ENCODE results near the gene ARHGDIA.

The ARHGDIA gene

DNA sequence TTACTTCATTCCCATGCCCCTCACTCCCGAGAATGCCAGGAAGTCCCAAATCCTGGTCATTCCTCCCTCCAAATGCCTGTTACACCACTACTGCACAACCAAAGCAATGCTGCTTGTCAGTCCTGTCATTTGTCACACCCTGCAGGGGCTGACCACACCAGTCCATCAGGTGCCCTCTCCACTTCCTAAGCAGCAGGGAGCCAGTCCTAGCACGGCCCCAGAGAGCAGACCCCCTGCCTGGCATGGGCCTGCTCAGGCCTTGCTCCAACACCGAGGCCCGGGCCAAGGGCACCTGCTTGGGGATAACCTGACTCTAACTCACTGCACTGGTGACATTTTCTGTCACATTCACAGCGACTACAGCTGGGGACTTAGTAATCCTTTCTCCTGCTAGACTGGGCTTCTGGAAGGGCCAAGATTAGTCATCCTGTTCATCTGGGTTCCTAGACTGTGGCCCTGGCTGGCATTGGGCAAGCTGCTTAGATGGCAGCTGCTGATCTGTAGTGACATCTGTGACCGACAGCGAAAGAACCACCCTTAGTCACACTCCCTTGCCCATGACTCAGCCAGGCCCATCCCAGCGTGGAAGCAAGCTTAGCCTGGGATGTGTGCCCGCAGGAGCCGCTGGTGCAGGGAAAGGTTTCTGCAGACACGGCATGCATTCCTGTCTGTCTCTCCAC is 14.9 kb upstream of the ARHGDIA start:
- DNase-seq, result peak; percentile 80

DNA sequence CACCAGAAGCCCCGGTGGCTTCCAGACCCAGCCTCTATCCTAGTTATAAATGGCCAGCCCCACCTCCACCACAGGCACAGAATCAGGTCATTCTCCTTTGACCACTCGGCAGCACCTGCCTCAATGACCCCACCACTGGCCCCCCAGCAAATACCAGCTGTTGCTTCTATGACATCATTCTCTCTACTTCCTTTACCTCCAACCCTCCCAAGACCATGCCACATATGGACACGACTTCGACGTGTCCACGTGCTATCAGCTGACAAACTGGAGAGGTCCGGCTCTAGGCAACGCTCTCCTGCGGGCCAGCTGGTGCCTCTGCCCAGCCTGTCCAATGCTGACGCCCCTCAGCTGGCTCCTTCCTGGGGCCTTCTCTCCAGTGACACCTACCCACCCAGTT is 14.3 kb upstream of the ARHGDIA start:
- no peak for DNase-seq

DNA sequence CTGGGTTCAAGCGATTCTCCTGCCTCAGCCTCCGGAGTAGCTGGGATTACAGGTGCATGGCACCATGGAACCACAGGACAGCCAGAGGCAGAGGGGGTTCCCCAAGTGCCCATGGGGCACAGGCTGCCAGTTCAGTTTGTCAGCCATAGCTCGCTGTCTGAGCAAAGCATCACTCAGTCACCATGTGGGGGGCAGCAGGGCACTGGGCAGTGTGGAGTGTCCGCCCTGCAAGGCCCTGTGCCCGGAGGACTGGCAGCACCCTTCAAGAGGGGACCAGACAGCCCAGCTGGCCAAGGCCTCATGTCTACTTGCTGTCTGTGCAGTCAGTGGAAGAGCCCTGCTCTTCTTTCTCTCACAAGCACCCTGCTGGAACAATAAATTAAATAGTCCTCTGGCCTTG is 13.8 kb upstream of the ARHGDIA start:
- no peak for DNase-seq

DNA sequence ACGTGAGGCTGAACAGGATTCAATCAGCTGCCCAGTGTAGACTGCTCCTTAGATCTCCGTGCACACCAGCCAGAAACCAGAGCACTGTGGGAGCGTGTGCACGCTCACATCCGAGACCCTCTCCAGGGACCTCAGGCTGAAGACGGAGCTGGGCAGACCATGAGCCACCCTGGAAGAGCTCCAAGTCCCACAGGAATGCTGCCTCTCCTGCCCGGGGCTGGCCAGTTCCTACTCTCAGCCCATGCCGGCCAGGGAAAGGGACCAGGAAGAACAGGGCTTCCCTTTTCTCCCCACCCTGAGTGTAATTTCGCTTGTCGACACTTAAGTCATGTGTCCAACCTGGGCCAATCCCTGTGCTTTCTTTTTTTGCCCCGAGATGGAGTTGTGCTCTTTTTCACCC is 13.4 kb upstream of the ARHGDIA start:
- no peak for DNase-seq

DNA sequence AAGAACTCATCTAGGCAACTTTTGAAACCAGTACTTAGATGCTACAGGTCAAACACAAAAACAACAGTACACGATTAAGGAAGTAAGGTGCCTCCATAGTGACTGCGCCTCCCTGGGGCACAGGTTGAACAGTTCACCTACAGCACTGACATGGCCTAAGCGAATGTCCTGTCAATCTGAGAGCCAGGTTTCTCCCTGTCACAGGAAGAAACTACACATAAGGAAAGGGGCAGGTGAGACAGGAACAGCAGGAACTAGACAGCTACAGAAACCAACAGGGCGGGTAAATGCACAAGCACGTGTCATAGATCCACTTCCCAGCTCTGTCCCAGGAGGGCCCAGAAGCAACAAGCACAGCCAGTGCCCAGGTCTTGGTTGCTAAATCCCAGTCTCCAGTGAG is 8.0 kb upstream of the ARHGDIA start:
- DNase-seq, result no peak

DNA sequence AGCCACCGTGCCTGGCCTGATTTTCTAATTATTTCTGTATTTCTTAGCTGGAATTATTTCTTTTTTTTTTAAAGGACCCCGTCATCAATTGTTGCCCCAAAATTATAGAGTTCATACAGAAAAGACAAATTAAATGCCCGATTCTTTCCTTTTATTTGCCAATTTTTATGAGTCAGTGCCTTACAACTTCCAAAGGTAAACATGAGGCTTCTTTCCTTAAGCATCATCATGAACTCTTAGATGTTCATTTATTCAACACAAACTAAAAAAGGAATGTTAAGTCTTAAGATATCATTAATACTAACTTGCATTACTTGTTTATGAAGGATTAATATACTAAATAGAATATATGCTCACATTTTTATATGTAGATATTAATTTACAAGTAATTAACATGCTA is 7.2 kb upstream of the ARHGDIA start:
- DNase-seq, result no peak

DNA sequence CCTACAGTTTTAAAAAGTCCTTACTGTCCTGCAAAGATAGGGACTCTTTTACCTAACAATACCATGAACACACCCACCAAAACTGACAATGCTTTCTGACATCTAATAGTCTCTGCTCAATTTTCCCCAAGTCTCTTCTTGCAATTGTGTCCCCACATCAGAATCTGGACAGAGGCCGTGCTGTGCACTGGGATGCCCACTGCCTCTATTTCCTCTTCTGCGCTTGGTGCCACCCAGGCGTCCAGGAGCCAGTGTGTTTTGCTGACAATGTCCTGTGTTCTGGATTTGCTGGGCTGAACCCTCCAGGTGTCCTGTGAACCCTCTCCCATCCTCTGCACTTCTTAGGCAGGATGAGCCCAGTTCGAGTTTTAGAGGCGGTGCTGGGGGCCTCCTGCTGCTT is 6.4 kb upstream of the ARHGDIA start:
- no peak for DNase-seq

DNA sequence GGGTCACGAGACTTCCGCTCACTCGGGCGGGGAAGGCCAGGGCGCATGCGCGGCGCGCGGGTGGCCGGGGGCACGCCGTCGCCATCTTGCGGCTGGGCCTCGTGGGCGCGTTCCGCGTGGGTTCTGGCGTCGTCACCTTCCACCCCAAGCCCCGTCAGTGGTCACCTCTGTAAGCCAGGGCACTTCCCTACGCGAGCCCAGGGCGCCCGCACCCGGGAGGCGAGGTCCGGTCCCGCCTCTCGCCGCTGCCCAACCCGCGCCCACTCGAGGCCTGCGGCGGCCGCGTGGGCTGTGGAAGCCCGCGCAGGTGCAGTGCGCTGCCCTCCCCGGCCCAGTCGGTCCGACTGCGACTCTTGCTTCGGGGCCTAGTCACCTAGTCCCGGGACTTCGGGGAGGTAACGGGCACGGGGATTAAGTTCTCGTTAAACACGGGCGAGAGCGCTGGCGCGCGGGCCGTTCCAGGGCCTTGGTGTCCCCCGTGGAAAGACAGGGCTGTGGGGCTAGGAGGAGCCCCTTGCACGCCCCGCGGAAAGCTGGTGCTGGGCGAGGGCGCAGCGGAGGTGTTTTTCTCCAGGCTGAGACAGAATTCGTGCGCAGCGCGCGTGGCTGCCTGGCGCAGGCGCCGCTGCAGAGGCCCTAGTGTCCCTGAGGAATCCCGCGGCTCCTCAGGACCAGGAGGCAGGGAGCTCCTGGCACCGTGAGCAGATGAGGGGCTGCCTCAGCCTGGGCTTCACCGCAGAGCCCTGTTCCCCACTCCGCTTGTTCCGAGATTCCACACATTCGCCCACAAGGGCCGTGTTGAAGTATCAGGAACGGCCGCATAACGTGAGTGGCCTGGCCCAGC is 472 bp upstream of the ARHGDIA start:
- peak; percentile 89 for DNase-seq

DNA sequence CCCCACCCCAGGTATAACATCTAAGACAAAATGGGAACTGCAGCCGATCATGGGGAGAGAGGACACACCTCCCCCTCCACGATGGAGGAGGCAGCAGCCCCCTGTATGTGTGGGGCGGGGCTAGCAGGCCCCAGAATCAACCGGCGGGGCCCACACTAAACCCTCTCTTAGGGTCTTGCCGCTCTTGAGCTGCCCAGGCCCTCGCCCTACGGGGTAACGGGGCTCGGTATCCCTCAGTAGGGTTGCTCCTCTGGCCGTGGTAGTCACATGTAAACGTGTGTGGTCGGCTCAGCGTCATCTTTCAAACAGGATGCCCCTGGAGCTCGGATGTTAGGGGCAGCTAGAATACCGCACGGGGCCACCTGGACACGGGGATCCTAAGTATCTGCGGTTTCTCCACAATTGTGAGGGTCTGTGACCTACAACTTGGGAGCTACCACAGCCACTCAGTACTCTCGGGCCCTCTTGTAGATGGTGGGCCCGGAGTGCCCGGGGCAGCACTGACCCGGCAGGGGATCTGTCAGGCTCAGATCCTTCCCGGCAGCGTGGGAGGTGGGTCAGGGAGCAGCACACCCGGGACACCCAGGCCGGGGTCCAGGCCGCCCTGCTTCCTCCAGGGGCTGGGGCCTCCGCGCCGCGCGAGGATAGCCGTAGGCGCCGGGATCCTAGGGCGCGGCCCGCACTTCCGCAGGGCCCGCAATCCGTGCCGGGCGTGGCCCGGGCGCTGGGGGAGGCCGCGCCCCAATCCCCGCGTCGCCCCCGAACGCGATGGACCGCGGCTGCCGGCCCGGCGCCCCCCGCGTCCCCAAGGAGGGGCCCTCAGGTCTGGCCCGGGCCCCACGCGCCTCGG is 781 bp downstream of the ARHGDIA start:
- peak; percentile 61 for DNase-seq

DNA sequence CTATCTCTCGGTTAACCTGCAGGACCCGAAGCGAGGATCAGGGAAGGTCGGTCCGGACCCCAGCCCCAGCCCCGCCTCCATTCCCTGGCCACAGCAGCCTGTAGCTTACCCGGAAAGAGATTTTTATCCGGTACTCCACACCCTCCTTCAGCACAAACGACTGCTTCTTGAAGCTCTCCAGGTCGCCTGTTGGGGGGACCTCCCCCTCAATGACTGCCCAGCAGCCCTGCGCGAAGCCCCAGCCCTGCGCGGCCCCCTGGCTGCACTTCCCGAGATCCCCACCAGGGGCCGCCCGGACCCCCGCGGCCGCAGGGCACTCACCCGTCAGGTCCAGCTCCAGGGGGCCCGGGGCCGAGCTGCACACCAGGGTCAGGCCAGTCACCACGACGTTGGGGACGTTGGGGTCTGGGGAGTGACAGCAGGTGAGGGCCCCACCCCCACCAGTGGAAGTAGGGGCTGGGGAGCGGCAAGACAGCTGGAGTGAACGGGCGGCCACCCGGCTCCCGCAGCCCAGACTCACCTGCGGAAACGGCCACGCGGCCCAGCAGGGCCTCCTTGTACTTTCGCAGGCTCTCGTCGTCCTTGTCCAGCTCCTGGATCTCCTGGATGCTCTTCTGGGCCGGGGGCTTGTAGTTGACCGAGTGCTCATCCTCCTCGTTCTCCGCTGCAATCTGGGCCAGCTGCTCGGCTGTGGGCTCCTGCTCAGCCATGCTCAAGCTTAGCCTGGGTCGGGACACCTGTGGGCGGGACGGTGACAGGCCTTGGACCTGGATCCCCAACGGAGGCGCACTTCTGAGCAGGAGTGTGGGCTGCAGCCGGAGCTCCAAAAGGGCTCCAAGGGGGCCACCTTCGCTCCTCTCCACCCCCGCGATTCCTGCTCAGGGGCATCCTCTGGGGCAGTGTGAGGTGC is 1.7 kb downstream of the ARHGDIA start:
- DNase-seq, result peak; percentile 60

DNA sequence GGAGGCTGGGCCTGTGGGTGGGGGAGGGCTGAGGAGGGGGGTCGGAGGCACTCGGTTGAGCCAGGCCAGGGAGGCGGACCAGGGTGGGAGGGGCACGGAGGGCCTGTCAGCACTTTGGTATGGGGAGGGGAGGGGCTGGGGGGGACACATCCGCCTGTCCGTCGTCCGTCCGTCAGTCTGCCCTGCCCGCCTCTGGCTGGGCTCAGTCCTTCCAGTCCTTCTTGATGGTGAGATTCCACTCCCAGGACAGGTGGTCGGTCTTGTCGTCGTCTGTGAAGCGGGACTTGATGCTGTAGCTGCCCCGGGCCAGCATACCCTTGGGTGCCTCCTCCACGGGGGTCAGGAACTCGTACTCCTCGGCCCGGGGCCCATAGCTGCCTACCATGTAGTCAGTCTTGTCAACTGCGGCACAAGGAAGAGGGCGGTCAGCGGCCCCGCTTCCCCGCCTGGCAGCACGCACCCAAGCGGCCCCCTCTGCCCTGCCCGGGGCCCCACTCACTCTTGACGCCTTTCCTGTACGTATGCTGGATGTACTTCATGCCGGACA is 2.4 kb downstream of the ARHGDIA start:
- DNase-seq, result peak; percentile 94

DNA sequence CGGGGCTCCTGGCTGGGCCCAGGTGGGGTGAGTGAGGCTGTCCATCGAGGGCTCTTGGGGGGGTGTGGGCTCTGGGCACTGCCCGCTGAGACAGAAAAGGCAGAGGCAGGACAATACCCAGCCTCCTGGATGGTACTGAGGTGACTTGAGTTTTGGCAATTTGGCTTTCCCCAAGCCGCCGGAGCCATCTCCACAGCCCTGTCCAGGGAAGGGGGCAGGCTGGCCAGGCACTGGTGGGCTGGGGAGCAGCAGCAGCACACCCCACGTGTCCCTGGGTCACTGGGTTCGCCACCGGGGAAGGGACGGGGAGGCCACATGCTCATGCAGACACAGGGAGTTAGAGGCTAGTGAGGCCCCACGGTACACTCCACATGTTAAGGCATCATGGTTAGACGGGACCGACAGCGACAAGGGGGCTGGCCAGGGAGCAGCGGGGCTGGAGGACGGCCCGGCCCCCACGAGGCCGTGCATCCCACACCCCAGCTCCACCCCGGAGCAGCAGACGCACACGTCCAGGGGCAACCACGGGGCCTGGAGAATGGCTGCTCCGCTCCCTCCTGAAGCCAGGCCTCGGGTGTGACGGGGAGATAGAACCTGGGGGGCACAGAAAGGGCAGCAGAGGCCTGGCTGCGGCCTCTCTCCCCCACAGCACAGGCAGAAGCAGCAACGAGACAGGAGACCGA is 3.0 kb downstream of the ARHGDIA start:
- DNase-seq, result no peak

DNA sequence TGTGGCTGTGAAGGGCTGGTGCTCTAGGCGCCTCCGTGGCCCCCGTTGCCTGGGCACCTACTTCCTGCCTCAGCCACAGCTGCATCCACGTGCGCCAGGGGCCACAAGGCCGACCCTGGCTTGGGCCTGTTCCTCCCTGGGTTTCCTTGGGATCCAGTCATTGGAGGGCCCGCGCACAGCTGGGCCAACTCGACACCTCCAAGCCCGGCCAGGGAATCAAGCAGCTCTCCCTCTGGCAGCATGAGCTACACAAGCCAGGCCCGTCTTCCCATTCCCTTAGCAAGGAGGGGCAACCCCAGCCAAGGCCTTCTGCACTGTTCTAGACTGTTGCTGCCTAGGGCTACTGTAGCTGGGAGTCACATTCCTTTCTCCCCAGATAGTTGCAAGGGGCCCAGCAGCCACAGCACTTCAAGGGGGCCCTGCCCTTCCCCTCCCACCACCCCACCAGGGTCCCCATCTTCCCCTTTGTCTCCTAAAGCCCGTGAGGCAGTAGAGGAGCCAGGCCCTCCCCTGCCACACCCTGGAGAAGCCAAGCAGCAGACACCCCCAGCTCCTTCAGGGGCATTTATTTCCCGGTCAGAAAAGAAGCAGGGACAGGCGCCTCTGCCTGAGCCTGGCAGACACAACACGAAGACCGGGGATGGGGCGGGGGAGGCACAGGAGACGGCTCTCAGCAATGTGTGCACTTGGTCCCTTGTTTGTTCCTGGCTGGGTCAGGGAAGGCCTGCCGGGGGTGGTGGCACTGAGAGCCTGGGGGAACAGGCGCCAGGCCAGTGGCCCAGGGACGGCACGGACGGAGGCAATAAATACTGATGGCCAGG is 3.8 kb downstream of the ARHGDIA start:
- peak; percentile 69 for DNase-seq

DNA sequence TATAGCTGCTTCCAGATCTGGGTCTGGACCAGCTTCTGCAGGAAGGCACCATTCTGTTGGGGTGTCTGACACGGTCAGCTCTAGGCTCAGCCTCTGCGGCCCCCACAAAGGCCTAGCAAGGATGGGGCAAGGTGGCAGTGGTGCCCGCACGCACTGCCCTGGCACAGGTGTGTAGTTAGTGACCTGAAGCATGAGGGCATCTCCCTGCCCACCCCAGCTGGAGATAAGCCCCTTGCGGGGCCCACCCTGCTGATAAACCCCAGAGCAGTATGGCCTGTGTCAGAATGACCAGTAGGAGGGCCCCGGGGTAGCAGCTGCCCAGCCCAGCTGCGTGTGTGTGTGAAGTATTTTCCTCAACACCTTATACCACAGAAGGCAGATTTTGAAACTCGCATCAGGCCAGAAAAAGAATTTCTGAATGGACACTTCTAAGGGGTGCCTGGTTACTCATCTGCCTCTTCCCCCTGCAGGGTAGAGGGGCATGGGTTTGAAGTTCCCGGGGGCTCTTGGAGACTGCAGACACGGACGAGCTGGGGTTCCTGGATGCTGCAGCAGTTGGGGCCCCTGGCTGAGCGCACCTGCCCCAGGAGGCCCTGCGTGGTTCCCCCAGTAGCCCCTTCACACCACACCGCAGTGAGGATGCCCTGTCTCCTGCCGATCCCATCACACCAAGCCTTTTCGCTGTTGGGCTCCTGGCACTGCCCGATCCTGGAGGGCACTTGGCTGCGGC is 4.5 kb downstream of the ARHGDIA start:
- no peak for DNase-seq

DNA sequence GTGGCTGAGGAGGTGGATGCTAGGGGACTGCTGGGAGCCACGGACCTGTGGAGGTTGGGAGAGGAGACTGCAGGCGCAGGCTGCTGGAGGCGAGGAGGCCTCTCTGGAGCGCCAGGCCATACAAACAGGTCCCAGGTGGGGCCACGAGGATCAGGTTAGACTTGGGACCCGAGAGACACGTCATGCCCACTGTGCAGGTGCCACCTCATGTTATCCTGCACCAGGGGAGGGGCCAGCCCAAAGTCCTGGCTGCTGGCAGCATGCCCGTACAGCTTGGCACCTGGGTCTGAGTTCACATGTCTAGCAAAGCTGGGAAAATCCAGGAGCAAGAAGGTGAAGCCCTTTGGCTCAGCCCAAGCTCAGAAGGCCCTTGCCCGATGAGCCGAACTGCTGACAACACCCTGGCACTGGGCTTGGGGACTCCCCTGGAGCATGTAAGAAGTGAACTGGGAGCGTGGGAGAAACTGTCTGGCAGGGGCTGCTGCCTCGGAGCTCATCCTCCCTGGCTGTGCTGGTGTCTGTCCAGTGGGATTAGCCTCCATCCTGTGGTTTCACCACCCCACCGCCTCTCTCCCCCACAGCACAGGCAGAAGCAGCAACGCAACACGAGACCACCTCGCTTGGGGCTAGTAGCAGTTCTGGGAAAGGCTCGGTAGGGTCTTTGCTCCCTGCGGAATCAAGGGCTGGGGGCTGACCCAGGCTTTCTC is 5.3 kb downstream of the ARHGDIA start:
- DNase-seq, result peak; percentile 29

DNA sequence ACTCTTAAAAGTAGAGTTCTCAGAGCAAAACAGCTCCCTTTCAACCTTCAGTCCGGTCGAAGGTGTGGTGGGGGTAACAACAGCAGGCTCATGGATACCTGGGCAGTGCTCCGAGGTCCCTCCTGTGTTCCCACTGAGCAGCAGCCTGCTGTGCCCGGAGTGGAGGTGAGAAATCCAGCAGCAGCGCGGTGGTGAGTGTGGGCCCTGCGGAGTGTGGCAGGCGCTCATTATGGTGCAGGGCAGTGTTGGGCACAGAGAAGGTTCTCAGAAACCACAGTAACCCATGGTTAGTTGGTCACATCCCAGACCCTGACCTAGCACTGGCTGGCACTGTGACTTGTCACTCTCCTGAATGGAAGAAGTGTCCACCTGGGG is 5.8 kb downstream of the ARHGDIA start:
- DNase-seq, result no peak

DNA sequence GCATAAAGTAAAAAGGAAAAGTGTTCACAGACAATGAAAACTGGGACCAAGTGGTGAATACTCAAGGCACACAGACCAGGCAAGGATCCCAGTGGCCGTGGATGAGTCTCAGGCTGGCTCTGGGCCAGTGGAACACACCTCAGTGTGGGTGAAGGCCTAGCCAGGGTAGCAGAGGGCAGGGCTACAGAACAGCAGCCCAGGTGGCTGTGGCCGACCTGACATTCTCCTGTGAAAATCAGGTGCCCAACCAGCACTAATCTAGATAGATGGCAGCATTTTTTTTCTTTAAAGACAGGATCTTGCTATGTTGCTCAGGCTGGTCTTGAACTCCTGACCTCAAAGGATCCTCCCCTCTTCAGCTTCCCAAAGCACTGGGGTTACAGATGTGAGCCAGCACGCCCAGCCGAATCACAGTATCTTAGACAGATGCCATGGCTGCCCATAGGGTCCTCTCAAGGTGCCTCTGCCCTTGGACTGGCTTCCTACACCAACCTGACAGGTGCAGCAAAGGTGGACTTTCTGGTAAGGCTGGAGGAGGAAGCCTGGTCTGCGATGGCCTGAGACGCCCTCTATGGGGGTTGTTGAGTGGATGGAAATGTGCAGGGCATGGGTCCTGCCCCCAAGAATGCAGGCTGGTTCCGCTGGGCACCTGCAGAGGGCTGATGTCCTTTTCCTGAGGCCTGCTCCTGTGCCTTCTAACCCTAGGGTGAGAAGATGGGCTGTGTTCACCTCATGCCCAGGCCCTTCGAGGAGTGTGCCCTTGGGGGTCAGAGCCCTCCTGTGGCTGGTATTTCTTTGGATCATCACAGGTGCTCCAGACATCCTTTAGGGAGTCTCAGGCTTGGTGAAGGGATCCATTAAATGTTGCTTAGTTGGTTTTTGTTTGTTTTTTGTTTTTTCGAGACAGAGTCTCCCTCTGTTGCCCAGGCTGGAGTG is 7.0 kb downstream of the ARHGDIA start:
- DNase-seq, result no peak

DNA sequence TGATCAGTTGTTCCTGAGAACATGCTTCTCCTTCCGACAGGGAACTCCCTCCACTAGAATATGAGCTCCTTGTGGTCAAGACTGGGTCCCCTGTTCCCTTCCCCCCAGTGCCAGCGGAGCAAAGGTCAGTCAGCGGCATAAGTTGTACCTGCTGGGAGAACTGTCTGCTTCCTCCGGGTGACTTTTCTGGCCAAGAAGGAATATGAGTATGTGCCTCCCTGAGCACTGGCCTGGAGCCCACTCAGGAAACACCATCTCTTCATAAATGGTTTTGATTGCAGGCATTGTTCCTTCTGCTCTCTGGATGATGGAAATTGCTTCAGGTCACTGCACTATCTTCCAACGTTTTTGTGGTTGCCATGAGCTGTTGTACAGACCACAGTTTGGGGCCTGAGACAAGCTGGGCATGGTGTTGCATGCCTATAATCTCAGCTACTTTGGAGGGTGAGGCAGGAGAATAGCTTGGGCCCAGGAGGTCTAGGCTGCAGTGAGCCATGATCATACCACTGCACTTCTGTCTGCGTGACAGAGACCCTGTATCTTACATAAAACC is 7.9 kb downstream of the ARHGDIA start:
- DNase-seq, result no peak

Measured in EL (cell line).